Neural cell (in vitro differentiated cells): ENCODE measurements around the gene SPDYE16.

Experiments used
- EZH2 ChIP-seq: fragments of 200-600, 300-800 bp; shearing (Covaris generic), sonication (generic); IDR thresholded peaks from 2 replicates; pipeline ENCODE4 v1.6.1; 2014; ENCODE audit warnings: antibody characterized with exemption, low read length, borderline replicate concordance, mild to moderate bottlenecking; ENCODE audit not compliant: insufficient read depth, poor library complexity, severe bottlenecking
- RAD21 ChIP-seq: fragments of 450-650 bp; conservative IDR thresholded peaks from 2 replicates; pipeline ENCODE4 v1.6.1; 2014; ENCODE audit warnings: antibody characterized with exemption, mild to moderate bottlenecking, moderate library complexity
- TF ChIP-seq, protein P1 (sequence below): fragments of 450-650 bp; IDR thresholded peaks from 2 replicates; pipeline ENCODE4 v1.5.1; 2014; ENCODE audit warnings: antibody characterized with exemption, mild to moderate bottlenecking, moderate library complexity; ENCODE audit not compliant: poor library complexity, severe bottlenecking

DNA sequence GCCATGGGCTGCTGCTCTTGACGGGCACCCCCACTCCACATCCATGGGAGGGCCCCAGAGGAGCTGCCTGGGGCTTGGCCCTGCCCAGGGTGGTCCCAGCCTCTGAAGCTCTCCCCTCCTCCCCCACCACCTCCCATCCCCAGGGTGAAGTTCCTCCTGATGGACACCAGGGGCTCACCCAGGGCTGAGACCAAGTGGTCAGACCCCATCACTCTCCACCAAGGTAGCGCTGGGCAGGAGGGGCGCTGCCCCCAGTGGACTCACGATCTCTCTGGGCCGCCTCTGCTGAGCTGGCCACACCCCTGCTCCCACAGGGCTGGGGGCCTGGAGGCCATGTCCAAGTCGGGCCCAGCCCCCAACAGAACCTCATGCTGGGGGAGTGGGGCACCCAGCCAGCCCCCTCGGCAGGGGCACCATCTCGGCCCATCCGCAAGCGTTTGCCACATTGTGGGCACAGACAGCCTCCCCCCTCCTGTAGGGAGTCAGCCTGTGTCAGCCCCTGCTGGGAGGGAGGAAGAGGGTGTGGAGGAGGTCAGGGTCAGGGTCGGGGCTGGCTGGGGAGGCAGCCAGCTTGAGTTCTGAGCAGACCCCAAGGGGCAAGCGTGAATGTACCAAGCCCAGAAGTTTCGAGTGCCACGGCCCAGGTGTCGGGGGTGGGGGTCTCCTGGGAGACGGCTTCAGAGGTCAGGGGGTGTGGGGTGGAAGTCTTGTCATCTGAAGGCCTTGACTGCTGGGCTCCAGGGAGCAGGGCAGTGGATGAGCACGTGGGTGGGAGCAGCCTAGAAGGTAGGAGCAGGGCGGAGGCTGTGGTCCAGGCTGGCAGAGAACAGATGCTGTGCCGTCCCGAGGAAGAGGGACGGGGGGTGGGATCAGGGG lies 29.9 kb downstream of the SPDYE16 start:
- no peak for TF ChIP-seq EZH2
- no peak for TF ChIP-seq RAD21
- TF ChIP-seq, protein P1, sequence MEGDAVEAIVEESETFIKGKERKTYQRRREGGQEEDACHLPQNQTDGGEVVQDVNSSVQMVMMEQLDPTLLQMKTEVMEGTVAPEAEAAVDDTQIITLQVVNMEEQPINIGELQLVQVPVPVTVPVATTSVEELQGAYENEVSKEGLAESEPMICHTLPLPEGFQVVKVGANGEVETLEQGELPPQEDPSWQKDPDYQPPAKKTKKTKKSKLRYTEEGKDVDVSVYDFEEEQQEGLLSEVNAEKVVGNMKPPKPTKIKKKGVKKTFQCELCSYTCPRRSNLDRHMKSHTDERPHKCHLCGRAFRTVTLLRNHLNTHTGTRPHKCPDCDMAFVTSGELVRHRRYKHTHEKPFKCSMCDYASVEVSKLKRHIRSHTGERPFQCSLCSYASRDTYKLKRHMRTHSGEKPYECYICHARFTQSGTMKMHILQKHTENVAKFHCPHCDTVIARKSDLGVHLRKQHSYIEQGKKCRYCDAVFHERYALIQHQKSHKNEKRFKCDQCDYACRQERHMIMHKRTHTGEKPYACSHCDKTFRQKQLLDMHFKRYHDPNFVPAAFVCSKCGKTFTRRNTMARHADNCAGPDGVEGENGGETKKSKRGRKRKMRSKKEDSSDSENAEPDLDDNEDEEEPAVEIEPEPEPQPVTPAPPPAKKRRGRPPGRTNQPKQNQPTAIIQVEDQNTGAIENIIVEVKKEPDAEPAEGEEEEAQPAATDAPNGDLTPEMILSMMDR, result no peak
